Stomach (tissue), 9 donors: ENCODE measurements around the gene MLLT6. TPM values are rescaled to one million over a fixed set of nuclear protein-coding genes. Genes with fewer than 3 reads are reported as not detected.
A peak's percentile ranks its signal among the peaks of the same experiment; 100 is the strongest.

Experiments used
- DNase-seq, 2 donors: peaks; one replicate each; pipeline versions ENCODE4 v3.0.0 to v3.0.0-alpha.2; 2013 to 2019
- H3K27ac ChIP-seq, 5 donors: fragments of 200-600 bp in 4 of 5; sonication (generic) in 4 of 5; one replicate each; pipeline ENCODE4 v1.5.1; 2013 to 2019; ENCODE audit warnings: mild to moderate bottlenecking in 1 of 5, moderate library complexity in 1 of 5
- H3K27me3 ChIP-seq, 3 donors: fragments of 200-600 bp; sonication (generic); one replicate each; pipeline ENCODE4 v1.5.1; 2017 to 2019; ENCODE audit warnings: mixed run types in 1 of 3
- H3K36me3 ChIP-seq, 4 donors: fragments of 200-600 bp; sonication (generic); 1 replicate in 3 of 4; 2 replicates in 1 of 4; pipeline ENCODE4 v1.5.1; 2016 to 2019
- H3K4me1 ChIP-seq, 4 donors: fragments of 200-600 bp; sonication (generic); one replicate each; pipeline ENCODE4 v1.5.1; 2016 to 2019
- H3K4me3 ChIP-seq, 4 donors: fragments of 200-600 bp; sonication (generic) in 3 of 4; one replicate each; pipeline ENCODE4 v1.5.1; 2016 to 2019; ENCODE audit warnings: mild to moderate bottlenecking in 1 of 4
- H3K9me3 ChIP-seq, 4 donors: fragments of 200-600 bp; sonication (generic); one replicate each; pipeline ENCODE4 v1.5.1; 2016 to 2019
- EP300 ChIP-seq: sonication (generic); formaldehyde crosslinking; IDR thresholded peaks from one replicate; pipeline ENCODE4 v1.6.1; 2017; ENCODE audit warnings: antibody characterized with exemption
- POLR2A ChIP-seq, 4 donors: fragments of 450-650 bp; IDR thresholded peaks; one replicate each; pipeline ENCODE4 v1.6.1; 2016; ENCODE audit warnings: antibody characterized with exemption in 4 of 4, control low read depth in 2 of 4, mild to moderate bottlenecking in 1 of 4, moderate library complexity in 1 of 4
- POLR2AphosphoS5 ChIP-seq, 3 donors: sonication (generic); formaldehyde crosslinking; IDR thresholded peaks; one replicate each; pipeline ENCODE4 v1.6.1; 2016; ENCODE audit warnings: antibody characterized with exemption in 3 of 3
- WGBS, 5 donors: extraction: QIAGEN DNeasy Blood & Tissue Kit in 3 of 5; methylation state at CpG; one replicate each; pipeline versions ENCODE4 v1.1.5 to v1.1.7; 2013 to 2018; 5-methylcytosine and 5-hydroxymethylcytosine counted together
- intact Hi-C: fragments of 100-400 bp; cut with DNase I; formaldehyde crosslinking; loops from one replicate; pipeline ENCODE4 v1.15.1; 2023; ENCODE audit warnings: low total_unique reads
- polyA plus RNA-seq, 3 donors: library from polyadenylated mRNA; stranded (reverse); fragments of 200-250 nt; gene quantifications; one replicate each; pipeline ENCODE4 v1.2.3, GENCODE V29; 2013
- total RNA-seq, 5 donors: library from RNA; depleted of rRNA; stranded (reverse); fragments of >200 nt; gene quantifications; one replicate each; pipeline versions ENCODE4 v1.1.0 to v1.2.3, GENCODE V29; 2014 to 2016
- TF ChIP-seq, protein P1 (sequence below), 7 experiments: fragments of 450-650 bp in 4 of 7; fragments of 200-600 bp in 3 of 7; sonication (generic) in 3 of 7; IDR thresholded peaks; one replicate each; pipeline ENCODE4 v1.5.1; 2016 to 2019; ENCODE audit warnings: antibody characterized with exemption in 7 of 7, control low read depth in 2 of 7, mild to moderate bottlenecking in 1 of 7
- donor health status: healthy with polysubstance abuse.
- donor health status: Bipolar disorder and iron deficiency.
- donor health status: healthy.

MLLT6 gene
- total and polyA plus RNA-seq, 8 donors: 26.0 to 312 (median 55.7) TPM

DNA sequence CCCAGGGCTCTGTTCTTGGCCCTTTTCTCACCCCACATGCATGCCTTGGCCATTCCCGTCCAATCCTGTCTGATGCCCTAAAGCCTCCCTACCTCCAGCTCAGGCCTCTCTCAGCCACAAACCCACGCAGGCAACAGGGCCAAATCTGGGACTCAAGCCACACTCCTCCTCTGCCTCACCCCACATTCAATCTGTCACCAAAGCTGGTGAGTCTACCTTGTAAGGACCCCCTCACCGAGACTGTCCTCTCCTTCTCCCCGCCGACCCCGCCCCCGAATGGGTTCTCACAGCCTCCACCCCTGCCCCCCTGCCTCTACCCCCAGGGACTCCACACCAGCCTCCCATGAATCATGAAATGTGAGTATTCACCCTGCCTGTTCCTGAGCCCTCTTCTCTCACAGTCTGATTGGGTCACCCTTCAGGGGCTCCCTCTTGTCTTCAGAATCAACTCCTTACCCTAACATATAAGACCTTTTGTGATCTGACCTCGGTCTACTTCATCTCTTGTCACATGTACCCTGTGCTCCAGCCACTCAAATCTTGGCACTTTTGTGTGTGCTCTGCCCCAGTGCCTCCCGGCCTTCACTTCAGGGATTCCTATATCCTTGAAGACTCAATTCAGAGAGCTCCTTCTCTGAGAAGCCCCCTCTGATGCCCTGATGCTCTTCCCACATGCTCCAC, 41.0 kb upstream of the MLLT6 start:
- no peak overlapping the region for H3K27ac ChIP-seq
- intact Hi-C loops: loop anchor here (10.0 kb wide), 1 partner anchor 99 kb away; no protein-coding TSS in a partner anchor
- WGBS, 5 donors: 73 to 91% (median 84%) methylated on average over 8 to 9 of the region's 9 CpGs

DNA sequence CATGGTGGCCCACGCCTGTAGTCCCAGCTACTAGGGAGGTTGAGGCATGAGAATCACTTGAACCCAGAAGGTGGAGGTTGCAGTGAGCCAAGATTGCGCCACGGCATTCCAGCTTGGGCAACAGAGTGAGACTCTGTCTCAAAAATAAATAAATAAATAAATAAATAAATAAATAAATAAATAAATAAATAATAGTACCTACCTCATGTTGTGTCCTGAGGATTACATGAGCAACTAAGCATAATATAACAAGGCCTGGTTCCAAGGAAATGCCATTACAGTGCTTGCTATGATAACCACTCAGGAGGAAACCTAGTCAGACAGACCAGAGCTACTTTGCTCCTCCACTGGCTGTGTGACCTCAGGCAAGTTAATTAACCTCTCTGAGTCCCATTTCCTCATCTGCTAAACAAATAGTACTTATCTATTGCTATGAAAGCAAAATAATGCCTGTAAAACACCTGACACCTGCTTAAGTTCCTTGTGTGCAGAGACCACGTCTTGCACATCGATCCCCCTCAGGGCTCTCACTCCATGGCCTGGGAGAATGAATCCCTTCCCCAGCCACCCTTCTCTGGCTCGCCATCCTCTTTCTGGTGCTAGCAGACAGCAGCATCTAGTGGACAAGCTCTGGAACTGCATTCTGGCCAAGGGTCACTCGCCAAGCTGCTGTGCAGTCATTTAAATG, 37.8 kb upstream of the MLLT6 start:
- Histone ChIP-seq H3K36me3 (no peaks in the 10 kb centered on the region), H3K27ac (no peak overlapping the region), H3K27me3 (peaks cover 0 to 53% (median 32%) of the 10 kb centered on the region in 3 donors), H3K4me3 (no peak overlapping the region), H3K9me3 (no peaks in the 10 kb centered on the region), H3K4me1 (peaks cover 0 to 9% (median 0%) of the 10 kb centered on the region in 4 donors)
- DNase-seq: peak; percentile 70 to 88
- 32 to 39% (median 39%) methylated on average over 7 of the region's 7 CpGs for WGBS, 5 donors
- peak in 1 of 3 donors; percentile 36 for TF ChIP-seq POLR2AphosphoS5 (IDR thresholded peaks at IDR 0.05)
- no peak for TF ChIP-seq POLR2A (IDR thresholded peaks at IDR 0.05)
- TF ChIP-seq EP300: no peak
- TF ChIP-seq, protein P1, sequence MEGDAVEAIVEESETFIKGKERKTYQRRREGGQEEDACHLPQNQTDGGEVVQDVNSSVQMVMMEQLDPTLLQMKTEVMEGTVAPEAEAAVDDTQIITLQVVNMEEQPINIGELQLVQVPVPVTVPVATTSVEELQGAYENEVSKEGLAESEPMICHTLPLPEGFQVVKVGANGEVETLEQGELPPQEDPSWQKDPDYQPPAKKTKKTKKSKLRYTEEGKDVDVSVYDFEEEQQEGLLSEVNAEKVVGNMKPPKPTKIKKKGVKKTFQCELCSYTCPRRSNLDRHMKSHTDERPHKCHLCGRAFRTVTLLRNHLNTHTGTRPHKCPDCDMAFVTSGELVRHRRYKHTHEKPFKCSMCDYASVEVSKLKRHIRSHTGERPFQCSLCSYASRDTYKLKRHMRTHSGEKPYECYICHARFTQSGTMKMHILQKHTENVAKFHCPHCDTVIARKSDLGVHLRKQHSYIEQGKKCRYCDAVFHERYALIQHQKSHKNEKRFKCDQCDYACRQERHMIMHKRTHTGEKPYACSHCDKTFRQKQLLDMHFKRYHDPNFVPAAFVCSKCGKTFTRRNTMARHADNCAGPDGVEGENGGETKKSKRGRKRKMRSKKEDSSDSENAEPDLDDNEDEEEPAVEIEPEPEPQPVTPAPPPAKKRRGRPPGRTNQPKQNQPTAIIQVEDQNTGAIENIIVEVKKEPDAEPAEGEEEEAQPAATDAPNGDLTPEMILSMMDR (IDR thresholded peaks at IDR 0.05): peak in 5 of 7 experiments; percentile 96 to 98 (median 97)
- intact Hi-C loops: loop anchor here (10.0 kb wide), 1 partner anchor 102 kb away; no protein-coding TSS in a partner anchor

More for the DNA sequence above, 41.0 kb upstream of the MLLT6 start:
- Histone ChIP-seq H3K4me1 (no peaks in the 10 kb centered on the region), H3K4me3 (no peak overlapping the region), H3K27me3 (peaks cover 0 to 27% (median 4%) of the 10 kb centered on the region in 3 donors), H3K9me3 (no peaks in the 10 kb centered on the region), H3K36me3 (no peaks in the 10 kb centered on the region)
- no peak for TF ChIP-seq POLR2A (IDR thresholded peaks at IDR 0.05)
- TF ChIP-seq POLR2AphosphoS5 (IDR thresholded peaks at IDR 0.05): no peak
- no peak for TF ChIP-seq EP300
- TF ChIP-seq, protein P1 (IDR thresholded peaks at IDR 0.05): no peak
- DNase-seq: no peak

DNA sequence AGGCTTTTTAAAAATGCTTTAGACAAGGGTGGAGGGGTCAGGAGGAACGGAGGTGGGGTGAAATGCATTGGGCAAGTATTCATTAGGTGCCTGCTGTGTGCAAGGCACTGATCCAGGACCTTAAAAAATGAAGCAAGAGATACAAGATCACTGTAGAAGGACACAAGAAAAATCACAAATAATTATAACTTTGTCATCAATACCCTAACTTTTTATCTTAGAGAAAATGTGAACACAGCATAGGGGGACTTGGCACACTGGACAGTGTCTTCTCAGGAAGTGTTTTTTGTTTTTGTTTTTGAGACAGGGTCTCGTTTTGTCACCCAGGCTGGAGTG, 37.3 kb upstream of the MLLT6 start:
- 15 to 28% (median 22%) methylated on average over 2 of the region's 2 CpGs for WGBS, 5 donors
- Histone ChIP-seq H3K27ac (no peak overlapping the region), H3K4me1 (peaks cover 0 to 9% (median under 1%) of the 10 kb centered on the region in 4 donors), H3K27me3 (peaks cover 2 to 58% (median 37%) of the 10 kb centered on the region in 3 donors), H3K9me3 (no peaks in the 10 kb centered on the region), H3K36me3 (no peaks in the 10 kb centered on the region), H3K4me3 (no peak overlapping the region)
- DNase-seq: no peak
- no peak for TF ChIP-seq EP300
- no peak for TF ChIP-seq POLR2A (IDR thresholded peaks at IDR 0.05)
- TF ChIP-seq POLR2AphosphoS5 (IDR thresholded peaks at IDR 0.05): no peak
- TF ChIP-seq, protein P1 (IDR thresholded peaks at IDR 0.05): no peak
- intact Hi-C loops: loop anchor here (10.0 kb wide), 1 partner anchor 103 kb away; no protein-coding TSS in a partner anchor

DNA sequence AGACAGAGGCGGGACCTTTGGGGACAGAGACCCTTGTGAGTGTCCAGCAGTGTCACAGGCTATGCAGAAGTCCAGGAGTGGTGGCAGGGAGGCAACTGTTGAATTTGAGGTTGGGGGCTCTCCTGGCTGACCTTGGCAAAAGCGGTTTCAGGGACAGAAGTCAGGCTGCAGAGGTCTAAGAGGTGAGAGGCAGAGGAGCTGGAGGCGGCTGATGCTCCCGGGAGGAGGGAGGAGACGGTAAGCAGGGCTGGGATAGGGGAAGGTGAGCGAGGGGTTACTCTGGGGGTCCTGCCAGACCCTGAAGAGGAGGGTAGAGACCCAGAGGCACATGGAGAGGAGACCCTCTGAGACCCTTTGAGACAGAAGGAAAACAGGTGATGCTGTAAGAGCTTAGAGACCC, 35.6 kb upstream of the MLLT6 start:
- no peak for DNase-seq
- Histone ChIP-seq H3K9me3 (no peaks in the 10 kb centered on the region), H3K4me3 (no peak overlapping the region), H3K36me3 (no peaks in the 10 kb centered on the region), H3K27me3 (peaks cover 11 to 66% (median 55%) of the 10 kb centered on the region in 3 donors), H3K27ac (no peak overlapping the region), H3K4me1 (peaks cover 16 to 24% (median 19%) of the 10 kb centered on the region in 4 donors)
- WGBS, 5 donors: 7 to 16% (median 14%) methylated on average over 6 of the region's 6 CpGs
- intact Hi-C loops: loop anchor here (10.0 kb wide), 1 partner anchor 105 kb away; no protein-coding TSS in a partner anchor
- TF ChIP-seq POLR2A (IDR thresholded peaks at IDR 0.05) (no peak), POLR2AphosphoS5 (IDR thresholded peaks at IDR 0.05) (no peak), EP300 (no peak)
- TF ChIP-seq, protein P1 (IDR thresholded peaks at IDR 0.05): no peak
